HL-60 (cell line): ENCODE results near the gene ABHD10.
"Not testable (repeated sequence)": the region's sequence is repeated elsewhere in the genome, so short reads cannot be mapped to it uniquely, and the experiment has no call there.

Experiments
- GABPA ChIP-seq: IDR thresholded peaks from 2 replicates; pipeline ENCODE4 v1.6.1; 2012; ENCODE audit warnings: low read depth
- POLR2AphosphoS5 ChIP-seq: IDR thresholded peaks from 2 replicates; pipeline ENCODE4 v1.6.1; 2012; ENCODE audit warnings: low read depth
- SPI1 ChIP-seq: IDR thresholded peaks from 2 replicates; pipeline ENCODE4 v1.6.1; 2012; ENCODE audit warnings: low read depth, mild to moderate bottlenecking, borderline replicate concordance
- TF ChIP-seq, protein P1 (sequence below): IDR thresholded peaks from one replicate; pipeline ENCODE4 v1.5.1; 2011; ENCODE audit warnings: low read length, control low read depth, inconsistent platforms; ENCODE audit not compliant: insufficient read depth
- TF ChIP-seq, protein P2 (sequence below): IDR thresholded peaks from 2 replicates; pipeline ENCODE4 v1.6.1; 2012; ENCODE audit warnings: low read depth; ENCODE audit not compliant: insufficient replicate concordance

DNA sequence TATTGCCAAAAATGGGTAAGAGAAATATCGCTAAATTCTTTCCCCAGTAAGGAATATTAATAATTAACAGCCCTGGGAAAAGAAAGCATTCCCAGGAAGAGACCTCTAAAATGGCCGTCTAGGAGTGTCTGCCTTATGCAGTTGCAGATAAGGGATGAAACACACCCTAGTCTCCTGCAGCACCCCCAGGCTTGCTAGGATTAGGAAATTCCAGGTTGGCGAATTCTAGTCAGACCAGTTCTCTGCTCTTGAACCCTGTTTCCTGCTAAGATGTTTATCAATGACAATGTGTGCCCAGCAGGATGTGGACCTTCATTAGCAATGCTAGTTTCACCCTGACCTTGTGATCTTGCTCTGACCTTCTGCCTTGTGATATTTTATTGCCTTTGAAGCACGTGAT, 58.4 kb downstream of the ABHD10 start:
- not testable (repeated sequence) for TF ChIP-seq POLR2AphosphoS5, GABPA, SPI1
- TF ChIP-seq, protein P1, sequence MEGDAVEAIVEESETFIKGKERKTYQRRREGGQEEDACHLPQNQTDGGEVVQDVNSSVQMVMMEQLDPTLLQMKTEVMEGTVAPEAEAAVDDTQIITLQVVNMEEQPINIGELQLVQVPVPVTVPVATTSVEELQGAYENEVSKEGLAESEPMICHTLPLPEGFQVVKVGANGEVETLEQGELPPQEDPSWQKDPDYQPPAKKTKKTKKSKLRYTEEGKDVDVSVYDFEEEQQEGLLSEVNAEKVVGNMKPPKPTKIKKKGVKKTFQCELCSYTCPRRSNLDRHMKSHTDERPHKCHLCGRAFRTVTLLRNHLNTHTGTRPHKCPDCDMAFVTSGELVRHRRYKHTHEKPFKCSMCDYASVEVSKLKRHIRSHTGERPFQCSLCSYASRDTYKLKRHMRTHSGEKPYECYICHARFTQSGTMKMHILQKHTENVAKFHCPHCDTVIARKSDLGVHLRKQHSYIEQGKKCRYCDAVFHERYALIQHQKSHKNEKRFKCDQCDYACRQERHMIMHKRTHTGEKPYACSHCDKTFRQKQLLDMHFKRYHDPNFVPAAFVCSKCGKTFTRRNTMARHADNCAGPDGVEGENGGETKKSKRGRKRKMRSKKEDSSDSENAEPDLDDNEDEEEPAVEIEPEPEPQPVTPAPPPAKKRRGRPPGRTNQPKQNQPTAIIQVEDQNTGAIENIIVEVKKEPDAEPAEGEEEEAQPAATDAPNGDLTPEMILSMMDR = not testable (repeated sequence)
- TF ChIP-seq, protein P2, sequence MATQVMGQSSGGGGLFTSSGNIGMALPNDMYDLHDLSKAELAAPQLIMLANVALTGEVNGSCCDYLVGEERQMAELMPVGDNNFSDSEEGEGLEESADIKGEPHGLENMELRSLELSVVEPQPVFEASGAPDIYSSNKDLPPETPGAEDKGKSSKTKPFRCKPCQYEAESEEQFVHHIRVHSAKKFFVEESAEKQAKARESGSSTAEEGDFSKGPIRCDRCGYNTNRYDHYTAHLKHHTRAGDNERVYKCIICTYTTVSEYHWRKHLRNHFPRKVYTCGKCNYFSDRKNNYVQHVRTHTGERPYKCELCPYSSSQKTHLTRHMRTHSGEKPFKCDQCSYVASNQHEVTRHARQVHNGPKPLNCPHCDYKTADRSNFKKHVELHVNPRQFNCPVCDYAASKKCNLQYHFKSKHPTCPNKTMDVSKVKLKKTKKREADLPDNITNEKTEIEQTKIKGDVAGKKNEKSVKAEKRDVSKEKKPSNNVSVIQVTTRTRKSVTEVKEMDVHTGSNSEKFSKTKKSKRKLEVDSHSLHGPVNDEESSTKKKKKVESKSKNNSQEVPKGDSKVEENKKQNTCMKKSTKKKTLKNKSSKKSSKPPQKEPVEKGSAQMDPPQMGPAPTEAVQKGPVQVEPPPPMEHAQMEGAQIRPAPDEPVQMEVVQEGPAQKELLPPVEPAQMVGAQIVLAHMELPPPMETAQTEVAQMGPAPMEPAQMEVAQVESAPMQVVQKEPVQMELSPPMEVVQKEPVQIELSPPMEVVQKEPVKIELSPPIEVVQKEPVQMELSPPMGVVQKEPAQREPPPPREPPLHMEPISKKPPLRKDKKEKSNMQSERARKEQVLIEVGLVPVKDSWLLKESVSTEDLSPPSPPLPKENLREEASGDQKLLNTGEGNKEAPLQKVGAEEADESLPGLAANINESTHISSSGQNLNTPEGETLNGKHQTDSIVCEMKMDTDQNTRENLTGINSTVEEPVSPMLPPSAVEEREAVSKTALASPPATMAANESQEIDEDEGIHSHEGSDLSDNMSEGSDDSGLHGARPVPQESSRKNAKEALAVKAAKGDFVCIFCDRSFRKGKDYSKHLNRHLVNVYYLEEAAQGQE = not testable (repeated sequence)
